Left lobe of liver (tissue), 2 donors: ENCODE data around the gene CYS1. TPM values are rescaled to one million over a fixed set of nuclear protein-coding genes. Genes with fewer than 3 reads are reported as not detected.
"Not testable (repeated sequence)": the region's sequence is repeated elsewhere in the genome, so short reads cannot be mapped to it uniquely, and the experiment has no call there.

Source experiments
- ATAC-seq: fragments of 200-7000 bp; cut with Tn5 transposase; one replicate; pipeline ENCODE4 v1.9.1; 2020; ENCODE audit warnings: mild to moderate bottlenecking, moderate library complexity
- DNase-seq: peaks from one replicate; pipeline ENCODE4 v3.0.0-alpha.2; 2020; ENCODE audit warnings: low spot score
- total RNA-seq: library from RNA; stranded (reverse); gene quantifications from one replicate; pipeline ENCODE4 v1.2.1, GENCODE V29; 2021
- donor health status: DM: no; HTN: no; CAD: no; lungs with moderate emphysema.
- donor health status: DM: no; HTN: yes; CAD: no.

The CYS1 gene, protein sequence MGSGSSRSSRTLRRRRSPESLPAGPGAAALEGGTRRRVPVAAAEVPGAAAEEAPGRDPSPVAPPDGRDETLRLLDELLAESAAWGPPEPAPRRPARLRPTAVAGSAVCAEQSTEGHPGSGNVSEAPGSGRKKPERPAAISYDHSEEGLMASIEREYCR
- 0.65 TPM for total RNA-seq

DNA sequence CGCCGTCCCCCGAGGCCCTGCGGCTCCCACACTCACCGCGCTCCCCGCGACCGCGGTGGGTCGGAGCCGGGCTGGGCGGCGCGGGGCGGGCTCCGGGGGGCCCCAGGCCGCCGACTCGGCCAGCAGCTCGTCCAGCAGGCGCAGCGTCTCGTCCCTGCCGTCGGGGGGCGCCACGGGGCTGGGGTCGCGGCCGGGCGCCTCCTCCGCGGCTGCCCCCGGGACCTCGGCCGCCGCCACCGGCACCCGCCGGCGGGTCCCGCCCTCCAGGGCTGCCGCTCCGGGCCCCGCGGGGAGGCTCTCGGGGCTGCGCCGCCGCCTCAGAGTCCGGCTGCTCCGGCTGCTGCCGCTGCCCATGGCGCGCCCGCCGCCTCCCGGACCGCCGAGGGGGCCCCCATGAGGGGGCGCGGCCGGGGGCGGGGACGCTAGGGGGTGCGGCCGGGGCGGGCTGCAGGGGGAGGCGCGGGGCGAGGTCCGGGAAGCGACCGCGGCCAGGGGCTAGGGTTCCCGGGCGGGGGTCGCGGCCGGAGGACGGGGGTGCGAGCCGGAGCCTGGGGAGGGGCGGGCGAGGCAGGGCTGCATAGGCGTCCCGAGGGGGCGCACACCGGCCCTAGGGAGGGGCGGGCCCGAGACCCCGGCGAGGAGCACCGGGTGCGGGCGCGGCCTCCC is at the start of gene CYS1:
CYS1 (minus strand) TSS at position 542 of the 666 bp plus-strand sequence; CDS start at position 354, 188 bp downstream.
- no peak for DNase-seq
- peak; percentile 55 for ATAC-seq

GRCh38 chr2:10129490-10129889 is 49.3 kb upstream of the CYS1 start:
- ATAC-seq (no peak), DNase-seq (no peak)

DNA sequence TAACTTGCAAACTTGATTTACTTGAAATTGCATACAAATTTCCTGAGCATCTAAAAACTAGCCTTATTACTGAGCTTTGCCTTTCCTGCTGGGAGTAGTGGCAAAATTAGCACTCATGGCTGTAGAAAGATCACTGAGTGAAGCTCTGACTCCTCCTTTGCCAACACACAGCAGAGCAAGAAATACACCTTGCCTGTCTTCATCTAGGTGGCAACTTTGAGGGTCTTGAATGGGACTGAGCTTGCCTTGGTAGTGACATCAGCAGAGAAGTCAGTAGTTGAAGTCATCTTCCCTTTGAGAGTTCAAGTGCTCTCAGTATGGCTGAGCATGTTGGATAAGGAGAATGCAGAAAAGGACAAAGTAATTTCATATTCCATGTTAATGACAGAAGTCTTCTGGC is 48.2 kb upstream of the CYS1 start:
- no peak for DNase-seq
- ATAC-seq = no peak

- ATAC-seq = peak; percentile 39
Measured at GRCh38 chr2:10126632-10127026, 46.4 kb upstream of the CYS1 start.

DNA sequence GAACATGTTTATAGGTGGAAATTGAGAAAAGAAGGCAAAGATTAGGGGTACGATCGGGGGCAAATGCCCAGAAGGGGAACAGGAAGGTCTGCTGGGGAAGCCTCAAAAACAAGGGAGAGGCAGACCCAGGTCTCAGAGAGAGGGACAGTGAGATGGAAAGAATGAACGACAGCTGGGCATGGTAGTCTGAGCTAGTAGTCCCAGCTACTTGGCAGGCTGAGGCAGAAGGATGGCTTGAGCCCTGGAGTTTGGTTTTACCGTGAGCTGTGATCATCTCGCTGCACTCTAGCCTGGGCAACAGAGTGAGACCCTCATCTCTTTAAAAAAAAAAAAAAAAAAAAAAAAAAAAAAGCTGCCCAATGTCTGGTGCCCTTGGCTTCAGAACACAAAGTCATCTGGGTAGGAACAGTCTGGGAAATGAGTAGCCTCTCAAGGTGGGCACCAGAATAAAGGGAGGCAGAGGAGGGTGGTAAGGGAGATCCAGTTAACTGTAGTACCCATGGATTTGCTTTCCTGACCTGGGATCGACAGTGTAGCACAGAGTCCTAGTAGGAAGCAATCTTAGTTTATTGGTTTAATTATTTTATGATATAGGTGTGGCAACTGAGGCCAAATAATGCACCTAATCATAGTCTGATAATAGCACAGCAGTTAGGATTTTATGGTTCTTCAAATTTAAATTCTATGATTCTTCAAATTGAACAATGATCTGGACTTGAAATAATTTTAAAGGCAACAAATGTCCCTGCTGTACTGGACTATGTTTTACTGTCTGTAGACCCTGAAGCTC is 45.8 kb upstream of the CYS1 start:
- DNase-seq (no peak), ATAC-seq (no peak)

More at GRCh38 chr2:10126632-10127026, 46.4 kb upstream of the CYS1 start:
- DNase-seq = no peak

DNA sequence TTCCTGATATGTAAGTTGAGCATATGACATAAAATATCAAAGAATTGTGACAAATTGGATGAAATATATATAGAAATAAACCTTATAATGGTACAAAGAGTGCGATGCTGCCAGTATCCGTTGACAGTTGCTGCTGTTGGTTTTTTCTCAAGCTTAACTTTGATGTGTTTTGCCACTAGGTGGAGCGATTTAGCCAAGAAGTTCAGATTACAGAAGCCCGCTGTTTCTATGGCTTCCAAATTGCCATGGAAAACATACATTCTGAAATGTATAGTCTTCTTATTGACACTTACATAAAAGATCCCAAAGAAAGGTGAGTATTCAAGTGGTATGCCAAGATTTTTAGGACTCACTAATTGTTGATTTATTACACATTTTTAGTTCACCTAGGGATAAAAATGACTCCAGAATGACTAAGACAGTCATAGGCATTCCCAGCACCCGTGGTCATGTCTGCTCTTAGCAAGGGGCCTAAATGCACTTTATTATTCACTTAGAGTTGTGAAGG is 44.4 kb upstream of the CYS1 start:
- DNase-seq = no peak
- no peak for ATAC-seq

GRCh38 chr2:10123281-10123680 is 43.1 kb upstream of the CYS1 start:
- no peak for DNase-seq

DNA sequence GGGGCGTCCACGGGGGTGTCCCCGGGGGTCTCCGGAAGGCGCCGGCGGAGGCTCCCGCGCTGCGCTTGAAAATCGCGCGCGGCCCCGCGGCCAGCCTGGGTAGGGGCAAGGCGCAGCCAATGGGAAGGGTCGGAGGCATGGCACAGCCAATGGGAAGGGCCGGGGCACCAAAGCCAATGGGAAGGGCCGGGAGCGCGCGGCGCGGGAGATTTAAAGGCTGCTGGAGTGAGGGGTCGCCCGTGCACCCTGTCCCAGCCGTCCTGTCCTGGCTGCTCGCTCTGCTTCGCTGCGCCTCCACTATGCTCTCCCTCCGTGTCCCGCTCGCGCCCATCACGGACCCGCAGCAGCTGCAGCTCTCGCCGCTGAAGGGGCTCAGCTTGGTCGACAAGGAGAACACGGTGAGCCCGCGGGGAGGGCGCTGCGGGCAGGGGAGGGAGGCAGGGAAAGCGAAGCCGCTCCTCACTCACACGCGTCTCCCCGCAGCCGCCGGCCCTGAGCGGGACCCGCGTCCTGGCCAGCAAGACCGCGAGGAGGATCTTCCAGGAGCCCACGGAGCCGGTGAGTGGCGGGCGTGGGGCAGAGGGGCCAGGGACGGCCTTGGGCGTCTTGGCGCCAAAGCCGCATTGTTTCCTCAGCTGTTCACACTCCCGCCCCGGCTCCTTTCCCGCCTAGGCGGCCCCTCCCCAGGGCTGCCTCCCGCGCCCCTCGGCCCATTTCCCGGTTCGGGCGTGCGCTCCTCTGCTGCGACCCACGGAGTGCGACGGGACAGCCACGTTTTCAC is 42.5 kb upstream of the CYS1 start, which contains the start of gene RRM2:
RRM2 (plus strand) TSS at position 240 of the 781 bp plus-strand sequence; CDS start at position 300, 60 bp downstream.
- DNase-seq (peak; percentile 92), ATAC-seq (peak; percentile 75)

More at GRCh38 chr2:10123281-10123680, 43.1 kb upstream of the CYS1 start:
- no peak for ATAC-seq

- ATAC-seq (no peak), DNase-seq (no peak)
Measured at GRCh38 chr2:10120877-10121574, 40.8 kb upstream of the CYS1 start.

DNA sequence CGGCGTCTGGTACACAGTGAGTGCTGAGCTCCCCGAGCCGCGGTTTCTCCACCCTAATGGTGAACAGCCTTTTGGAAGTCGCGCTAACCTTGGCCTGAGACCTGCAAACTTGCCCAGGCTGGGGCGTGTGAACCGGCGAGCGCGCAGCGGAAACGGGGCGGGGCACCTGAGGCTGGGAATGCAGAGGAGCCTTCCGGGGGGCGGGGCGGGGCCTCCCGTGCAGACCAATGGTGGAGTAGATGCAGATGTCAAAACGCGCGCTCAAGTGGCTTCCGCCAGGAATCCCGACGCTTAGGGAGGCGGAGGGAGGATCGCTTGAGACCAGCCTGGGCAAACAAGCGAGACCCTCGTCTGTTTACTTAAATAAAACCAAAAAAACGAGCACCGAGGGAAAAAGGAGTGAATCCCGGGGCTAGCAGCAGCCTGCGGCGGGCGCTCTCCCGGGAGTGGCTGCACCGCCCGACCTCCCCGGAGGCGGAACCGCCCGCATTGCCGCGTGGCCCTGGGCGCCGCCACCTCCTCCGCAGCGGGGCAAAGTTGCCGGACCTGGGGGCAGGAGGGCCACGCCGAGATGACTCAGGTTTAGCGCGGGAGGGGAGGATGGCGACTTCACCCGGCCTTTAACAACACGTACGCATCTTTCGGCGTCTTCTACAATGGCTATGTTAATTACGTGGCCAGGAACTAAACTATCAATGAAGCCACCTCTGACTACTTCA is 40.1 kb upstream of the CYS1 start:
- DNase-seq = peak; percentile 98
- peak; percentile 90 for ATAC-seq

- DNase-seq (no peak), ATAC-seq (no peak)
Measured at GRCh38 chr2:10119601-10120157, 39.5 kb upstream of the CYS1 start.

DNA sequence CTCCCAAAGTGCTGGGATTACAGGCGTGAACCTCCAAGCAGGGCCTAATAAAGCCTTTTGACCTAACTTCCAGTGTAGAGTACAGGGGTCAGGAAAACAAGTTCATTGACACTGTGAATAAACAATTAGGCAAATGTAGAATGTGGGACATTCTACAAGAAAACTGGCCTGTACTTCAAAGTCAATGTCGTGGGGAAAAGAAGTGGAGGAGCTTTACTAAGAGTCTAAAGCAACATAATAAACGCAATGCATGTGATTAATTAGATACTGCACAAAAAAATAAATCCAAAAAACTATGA is 38.8 kb upstream of the CYS1 start:
- peak; percentile 40 for ATAC-seq

DNA sequence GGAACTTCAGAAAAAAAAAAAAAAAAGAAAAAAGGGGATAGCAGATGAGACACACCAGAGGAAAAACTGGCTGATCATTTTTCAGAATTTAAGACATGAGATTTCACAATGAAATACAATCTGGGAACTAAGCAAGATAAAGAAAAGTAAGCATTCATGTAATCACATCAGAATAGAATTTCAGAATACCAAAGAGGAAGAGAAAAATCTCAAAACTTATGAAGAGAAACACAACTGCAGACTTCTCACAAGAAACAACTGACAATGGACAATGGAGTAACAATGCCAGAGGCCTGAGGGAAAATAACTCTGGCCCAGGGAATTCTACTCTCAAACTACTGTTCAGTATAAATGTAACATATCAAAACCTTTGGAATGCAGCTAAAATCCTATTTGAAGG is 29.1 kb upstream of the CYS1 start:
- no peak for ATAC-seq

More for the DNA sequence above, 38.8 kb upstream of the CYS1 start:
- no peak for DNase-seq

DNA sequence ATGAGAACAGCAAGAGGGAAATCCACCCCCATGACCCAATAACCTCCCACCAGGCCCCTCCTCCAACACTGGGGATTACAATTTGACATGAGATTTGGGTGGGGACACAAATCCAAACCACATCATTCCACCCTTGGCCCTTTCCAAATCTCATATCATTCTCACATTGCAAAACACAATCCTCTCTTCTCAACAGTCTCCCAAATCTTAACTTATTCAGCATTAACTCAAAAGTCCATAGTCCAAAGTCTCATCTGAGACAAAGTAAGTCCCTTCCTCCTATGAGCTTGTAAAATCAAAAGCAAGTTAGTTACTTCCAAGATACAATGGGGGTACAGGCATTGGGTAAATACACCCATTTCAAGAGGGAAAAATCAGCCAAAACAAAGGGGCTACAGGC is 24.7 kb upstream of the CYS1 start:
- not testable (repeated sequence) for ATAC-seq

More for the DNA sequence above, 29.1 kb upstream of the CYS1 start:
- DNase-seq = no peak

DNA sequence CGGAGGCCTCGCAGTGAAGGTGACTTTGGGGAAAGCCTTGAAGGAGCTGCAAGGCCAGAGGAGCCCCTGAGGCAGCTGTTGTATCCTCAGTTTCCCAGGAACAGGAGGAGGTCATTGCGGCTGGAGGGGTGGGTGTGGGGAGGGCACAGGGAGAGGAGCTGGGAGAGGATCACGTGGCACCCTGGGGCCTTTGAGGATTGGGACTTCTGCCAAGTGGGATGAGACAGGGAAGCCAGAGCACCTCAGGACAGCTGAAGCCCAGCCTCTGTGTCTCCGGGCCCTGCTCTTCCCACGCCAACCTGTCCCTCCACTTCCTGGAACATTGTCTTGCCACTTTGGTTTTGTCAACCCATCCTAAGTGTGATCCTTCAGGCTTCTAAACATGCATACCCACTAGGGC is 23.0 kb upstream of the CYS1 start:
- ATAC-seq (no peak), DNase-seq (no peak)

More for the DNA sequence above, 24.7 kb upstream of the CYS1 start:
- not testable (repeated sequence) for DNase-seq

DNA sequence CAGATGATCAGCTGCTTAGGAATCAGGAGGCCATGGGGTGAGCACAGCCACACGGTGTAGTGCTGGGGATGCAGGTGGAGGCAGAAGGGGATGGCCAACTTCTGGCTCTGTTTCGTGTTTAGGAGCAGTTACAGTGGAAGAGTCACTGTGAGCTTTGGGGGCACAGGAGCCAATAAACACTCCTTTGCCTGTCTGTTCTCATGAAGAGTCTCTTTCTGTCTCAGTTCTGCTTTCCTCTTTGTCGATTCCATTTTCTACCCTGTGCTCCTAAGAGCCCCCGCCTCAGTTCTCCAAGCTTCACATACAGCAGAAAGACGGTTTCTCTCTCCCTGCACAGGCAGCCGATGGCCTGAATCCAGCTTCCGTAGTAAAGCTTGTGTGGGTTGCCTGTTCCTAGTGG is 21.3 kb upstream of the CYS1 start:
- ATAC-seq = no peak
- no peak for DNase-seq

DNA sequence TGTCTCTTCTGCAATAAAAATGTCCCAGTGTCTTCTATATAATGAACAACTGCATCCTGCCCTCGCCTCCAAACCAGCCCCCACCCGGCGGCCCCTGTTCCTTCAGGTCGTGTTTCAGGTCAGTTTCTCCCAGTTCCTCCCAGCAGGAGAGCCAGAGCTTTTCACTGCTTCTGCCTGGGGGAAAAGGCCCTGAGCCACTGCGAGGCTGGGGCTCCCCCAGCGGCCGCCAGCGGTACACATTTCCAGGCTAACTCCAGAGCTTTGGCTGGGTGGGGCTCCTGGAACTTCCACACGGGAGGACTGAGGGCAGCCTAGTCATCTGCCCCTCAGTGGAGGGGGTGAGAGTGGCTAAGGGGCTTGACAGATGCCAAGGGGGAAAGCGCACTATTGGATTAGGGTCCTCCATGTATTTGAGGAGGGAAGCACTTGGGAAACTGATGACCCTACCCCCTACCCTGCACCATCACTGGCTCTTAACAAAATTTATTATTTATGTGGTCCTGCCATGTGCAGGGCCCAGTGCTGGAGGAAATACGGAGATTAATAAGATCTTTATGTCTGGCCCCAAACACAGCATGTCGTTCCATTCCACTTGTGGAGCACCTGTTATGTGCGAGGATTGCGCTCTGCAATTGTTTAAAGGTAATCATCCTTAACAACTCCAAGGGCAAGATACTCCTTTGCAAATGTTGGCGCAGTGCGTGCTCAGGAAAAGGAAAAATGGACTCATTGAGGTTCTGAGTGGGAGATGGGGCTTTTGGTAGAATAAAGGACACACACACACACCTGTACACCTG is 17.3 kb upstream of the CYS1 start:
- DNase-seq = peak; percentile 69
- ATAC-seq = peak; percentile 100

GRCh38 chr2:10096641-10097040 is 16.4 kb upstream of the CYS1 start:
- ATAC-seq = no peak
- no peak for DNase-seq
